Lower leg skin (tissue), 4 donors: ENCODE data around the gene PLEKHH3. TPM values are rescaled to one million over a fixed set of nuclear protein-coding genes. Genes with fewer than 3 reads are reported as not detected.

Experiments
- DNase-seq, 2 donors: peaks; one replicate each; pipeline ENCODE4 v3.0.0-alpha.2; 2019; ENCODE audit warnings: low spot score in 2 of 2
- H3K4me3 ChIP-seq: fragments of 200-600 bp; sonication (generic); 2 replicates; pipeline ENCODE4 v1.5.1; 2017; ENCODE audit warnings: mild to moderate bottlenecking, low read depth; ENCODE audit not compliant: poor library complexity, severe bottlenecking
- POLR2A ChIP-seq, 2 donors: fragments of 450-650 bp; IDR thresholded peaks; one replicate each; pipeline ENCODE4 v1.6.1; 2016 to 2017; ENCODE audit warnings: antibody characterized with exemption in 2 of 2, mild to moderate bottlenecking in 1 of 2, moderate library complexity in 1 of 2
- WGBS, 2 donors: methylation state at CpG; one replicate each; pipeline ENCODE4 v1.1.5; 2018; 5-methylcytosine and 5-hydroxymethylcytosine counted together
- intact Hi-C: fragments of 100-400 bp; cut with DNase I; formaldehyde crosslinking; loops from one replicate; pipeline ENCODE4 v1.15.0; 2023; ENCODE audit warnings: low total_unique reads
- total RNA-seq, 4 donors: library from RNA; depleted of rRNA; stranded (reverse); fragments of >200 nt; gene quantifications; one replicate each; pipeline ENCODE4 v1.1.0, GENCODE V29; 2016
- TF ChIP-seq, protein P1 (sequence below), 3 donors: fragments of 450-650 bp; IDR thresholded peaks; one replicate each; pipeline ENCODE4 v1.5.1; 2016; ENCODE audit warnings: antibody characterized with exemption in 3 of 3, mild to moderate bottlenecking in 3 of 3, moderate library complexity in 2 of 3

PLEKHH3 gene
- total RNA-seq, 4 donors from 2014 or later = 36.1 to 66.6 (median 44.0) TPM

DNA sequence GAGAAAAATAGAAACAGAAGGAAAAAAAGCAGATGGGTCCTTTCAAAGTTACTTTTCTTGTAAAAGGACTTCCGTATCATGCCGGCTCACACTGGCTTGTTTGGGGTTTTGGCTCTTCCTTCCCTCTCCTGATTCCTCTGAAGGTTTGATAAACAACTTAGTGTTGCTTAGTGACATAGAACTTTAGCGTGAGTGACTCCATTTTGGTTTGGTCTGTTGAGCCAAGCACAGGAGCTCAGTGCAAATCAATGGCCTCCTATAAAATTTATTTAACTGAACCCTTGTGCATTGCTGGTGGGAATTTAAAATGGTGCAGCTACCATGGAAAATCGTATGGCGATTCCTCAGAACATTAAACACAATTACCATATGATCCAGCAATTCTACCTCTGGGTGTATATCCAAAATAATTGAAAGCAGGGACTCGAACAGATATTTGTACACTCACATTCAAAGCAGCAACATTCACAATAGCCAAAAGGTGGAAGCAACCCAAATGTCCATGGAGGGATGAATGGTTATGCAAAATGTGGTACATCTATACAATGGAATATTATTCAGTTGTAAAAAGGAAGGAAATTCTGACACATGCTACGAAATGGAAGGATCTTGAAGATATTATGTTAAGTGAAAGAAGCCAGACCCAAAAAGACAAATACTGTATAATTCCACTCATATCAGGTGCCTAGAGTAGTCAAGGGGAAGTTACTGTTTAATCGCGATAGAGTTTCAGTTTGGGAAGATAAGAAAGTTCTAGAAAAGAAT, 18.8 kb downstream of the PLEKHH3 start:
- DNase-seq = no peak
- WGBS, 2 donors = 85 to 91% methylated on average over 9 of the region's 9 CpGs
- TF ChIP-seq, protein P1, sequence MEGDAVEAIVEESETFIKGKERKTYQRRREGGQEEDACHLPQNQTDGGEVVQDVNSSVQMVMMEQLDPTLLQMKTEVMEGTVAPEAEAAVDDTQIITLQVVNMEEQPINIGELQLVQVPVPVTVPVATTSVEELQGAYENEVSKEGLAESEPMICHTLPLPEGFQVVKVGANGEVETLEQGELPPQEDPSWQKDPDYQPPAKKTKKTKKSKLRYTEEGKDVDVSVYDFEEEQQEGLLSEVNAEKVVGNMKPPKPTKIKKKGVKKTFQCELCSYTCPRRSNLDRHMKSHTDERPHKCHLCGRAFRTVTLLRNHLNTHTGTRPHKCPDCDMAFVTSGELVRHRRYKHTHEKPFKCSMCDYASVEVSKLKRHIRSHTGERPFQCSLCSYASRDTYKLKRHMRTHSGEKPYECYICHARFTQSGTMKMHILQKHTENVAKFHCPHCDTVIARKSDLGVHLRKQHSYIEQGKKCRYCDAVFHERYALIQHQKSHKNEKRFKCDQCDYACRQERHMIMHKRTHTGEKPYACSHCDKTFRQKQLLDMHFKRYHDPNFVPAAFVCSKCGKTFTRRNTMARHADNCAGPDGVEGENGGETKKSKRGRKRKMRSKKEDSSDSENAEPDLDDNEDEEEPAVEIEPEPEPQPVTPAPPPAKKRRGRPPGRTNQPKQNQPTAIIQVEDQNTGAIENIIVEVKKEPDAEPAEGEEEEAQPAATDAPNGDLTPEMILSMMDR (IDR thresholded peaks at IDR 0.05) = no peak
- TF ChIP-seq POLR2A (IDR thresholded peaks at IDR 0.05) = no peak
- intact Hi-C loops = no loop called here
- no peak overlapping the region for H3K4me3 ChIP-seq

DNA sequence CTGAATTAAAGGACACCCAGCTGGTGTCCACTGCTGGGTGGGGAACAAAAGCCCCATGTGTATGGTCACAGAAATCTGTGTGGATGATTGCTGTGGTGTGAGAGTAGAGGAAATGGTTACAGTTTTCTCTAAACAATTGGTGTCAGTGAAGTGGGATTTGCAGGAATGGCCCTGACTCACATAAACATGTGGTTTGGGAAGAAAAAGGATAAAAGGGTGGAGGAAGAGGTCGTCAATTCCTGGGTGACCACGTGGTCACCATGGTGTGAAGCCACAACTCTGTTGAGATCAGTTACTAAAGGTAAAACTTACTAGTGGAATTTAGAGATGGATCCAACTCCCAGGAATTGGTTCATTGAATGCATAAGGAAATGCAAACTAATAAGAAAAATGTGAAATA, 21.3 kb downstream of the PLEKHH3 start:
- no peak overlapping the region for H3K4me3 ChIP-seq
- intact Hi-C loops = no loop called here
- no peak for TF ChIP-seq POLR2A (IDR thresholded peaks at IDR 0.05)
- TF ChIP-seq, protein P1 (IDR thresholded peaks at IDR 0.05) = no peak
- no peak for DNase-seq
- 76 to 77% methylated on average over 2 of the region's 2 CpGs for WGBS, 2 donors

DNA sequence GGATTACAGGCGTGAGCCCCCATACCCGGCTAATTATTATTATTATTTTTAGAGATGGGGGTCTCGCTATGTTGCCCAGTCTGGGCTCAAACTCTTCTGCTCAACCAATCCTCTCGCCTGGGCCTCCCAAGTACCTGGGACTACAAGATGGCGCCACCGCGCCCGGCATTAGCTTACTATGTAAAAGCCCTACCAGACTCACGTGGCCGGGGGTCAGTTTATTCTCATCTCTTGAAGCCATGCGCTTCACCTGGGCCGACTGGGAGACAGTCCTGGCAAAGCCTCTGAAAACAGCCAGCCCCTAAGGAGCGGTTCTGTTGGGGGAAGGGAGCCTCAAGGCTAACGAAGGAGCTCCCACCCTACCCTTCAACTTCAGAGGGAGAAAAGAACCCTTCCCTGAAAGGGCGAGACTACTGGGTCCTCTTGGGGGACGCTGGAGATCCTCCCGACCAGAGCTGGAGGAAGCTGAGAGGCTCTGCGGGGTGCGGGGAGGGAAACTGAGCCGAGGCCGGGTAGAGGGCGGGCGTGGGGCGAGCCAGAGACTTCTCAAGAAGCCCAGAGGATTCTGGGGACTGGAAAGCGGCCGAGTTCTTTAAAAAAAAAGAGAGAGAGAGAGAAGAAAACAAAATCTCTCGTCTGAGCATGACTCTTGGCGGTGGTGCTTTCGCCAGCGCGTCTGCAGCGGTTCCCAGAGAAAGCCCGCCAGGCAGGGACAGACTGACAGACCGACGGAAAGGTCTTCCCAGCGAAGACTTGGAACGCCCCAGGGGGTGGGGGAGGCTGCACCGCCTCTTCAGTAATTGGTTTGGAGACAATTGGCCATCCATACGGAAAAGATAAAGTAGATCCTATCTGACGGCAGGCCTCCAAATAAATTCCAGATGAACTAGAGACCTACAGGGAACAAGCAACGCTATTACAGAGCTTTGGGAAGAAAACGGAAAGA, 23.3 kb downstream of the PLEKHH3 start:
- intact Hi-C loops = no loop called here
- peak; percentile 49 to 88 for DNase-seq
- 24 to 26% methylated on average over 42 of the region's 42 CpGs for WGBS, 2 donors
- TF ChIP-seq, protein P1 (IDR thresholded peaks at IDR 0.05) = no peak
- no peak for TF ChIP-seq POLR2A (IDR thresholded peaks at IDR 0.05)
- H3K4me3 ChIP-seq = no peak overlapping the region

DNA sequence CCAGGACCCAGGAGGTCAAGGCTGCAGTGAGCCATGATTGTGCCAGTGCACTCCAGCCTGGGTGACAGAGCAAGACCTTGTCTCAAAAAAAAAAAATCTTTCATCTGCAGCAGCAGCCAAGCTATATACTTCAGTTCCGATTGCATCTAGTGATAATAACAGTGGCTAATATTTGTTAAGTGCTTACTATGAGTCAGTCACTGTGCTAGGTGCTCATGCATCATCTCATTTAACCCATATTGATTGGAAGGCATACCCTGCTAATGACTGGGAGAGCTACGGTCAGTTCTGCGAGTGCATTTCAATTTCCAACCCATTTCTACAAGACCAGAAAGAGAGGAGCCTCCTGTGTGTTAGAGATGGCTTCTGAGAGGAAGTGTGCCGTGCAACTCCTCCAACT, 25.4 kb downstream of the PLEKHH3 start:
- DNase-seq = no peak
- H3K4me3 ChIP-seq = no peak overlapping the region
- 75 to 84% methylated on average over 4 of the region's 4 CpGs for WGBS, 2 donors
- TF ChIP-seq, protein P1 (IDR thresholded peaks at IDR 0.05) = no peak
- no peak for TF ChIP-seq POLR2A (IDR thresholded peaks at IDR 0.05)
- intact Hi-C loops = no loop called here

DNA sequence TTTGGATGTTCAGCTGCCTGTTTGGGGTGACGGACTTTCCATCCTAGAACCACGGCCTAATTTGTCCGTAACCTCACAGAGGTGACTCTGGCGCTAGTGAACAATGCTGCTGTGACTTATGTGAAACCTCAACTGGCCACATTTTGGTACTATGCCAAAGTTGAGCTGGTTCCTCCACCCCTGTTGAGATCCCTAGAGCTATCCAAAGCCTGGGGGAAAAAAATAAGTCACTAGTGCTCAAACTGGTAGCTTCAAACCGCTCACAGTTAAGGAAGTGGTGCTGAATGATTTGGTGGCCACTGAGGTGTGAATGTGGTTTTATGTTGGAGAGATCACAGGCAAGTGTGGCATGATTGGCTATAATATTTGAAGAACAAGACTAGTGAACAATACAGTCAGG, 29.0 kb downstream of the PLEKHH3 start:
- no peak for DNase-seq
- no peak overlapping the region for H3K4me3 ChIP-seq
- intact Hi-C loops = no loop called here
- TF ChIP-seq, protein P1 (IDR thresholded peaks at IDR 0.05) = no peak
- no peak for TF ChIP-seq POLR2A (IDR thresholded peaks at IDR 0.05)
- WGBS, 2 donors = 78 to 83% methylated on average over 5 of the region's 5 CpGs
